NCI-H524 treated with DMSO at 0.1 percent for 48 hours (cell line): Measurements from ENCODE around the gene FOXP3.
"Not testable (repeated sequence)": the region's sequence is repeated elsewhere in the genome, so short reads cannot be mapped to it uniquely, and the experiment has no call there.

Experiments
- DNase-seq: peaks from one replicate; lab custom pipeline; 2025; lab: John Stamatoyannopoulos, UW

The FOXP3 gene

GRCh38 chrX:49264460-49264859 is at the start of gene FOXP3:
TSS of gene FOXP3 (minus strand) at chrX:49264710. CDS start at chrX:49258505, 6,205 bp downstream.
- no peak for DNase-seq

DNA sequence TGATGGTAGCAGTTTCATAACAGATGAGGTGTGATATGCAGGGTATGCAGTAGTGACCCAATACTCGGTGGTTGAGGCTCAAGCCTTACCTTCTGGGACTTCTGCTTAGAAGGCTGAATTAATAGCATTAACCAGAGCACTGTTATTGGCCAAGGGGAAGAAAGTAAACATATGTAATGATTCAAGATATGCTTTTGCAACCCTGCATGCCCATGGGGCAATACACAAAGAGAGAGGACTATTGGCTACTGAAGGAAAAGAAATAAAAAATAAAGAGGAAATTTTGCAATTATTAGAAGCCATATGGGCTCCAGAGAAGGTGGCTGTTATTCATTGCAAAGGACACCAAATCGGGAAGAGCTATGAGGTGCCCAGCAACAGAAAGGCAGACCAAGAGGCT is 47.7 kb upstream of the FOXP3 start:
- DNase-seq: no peak

- DNase-seq: no peak
These were observed 45.9 kb upstream of the FOXP3 start for GRCh38 chrX:49310371-49310770.

GRCh38 chrX:49309401-49309981 is 45.0 kb upstream of the FOXP3 start:
- DNase-seq: no peak

GRCh38 chrX:49308604-49309269 is 44.2 kb upstream of the FOXP3 start:
- DNase-seq: no peak

GRCh38 chrX:49307775-49308174 is 43.3 kb upstream of the FOXP3 start:
- not testable (repeated sequence) for DNase-seq

DNA sequence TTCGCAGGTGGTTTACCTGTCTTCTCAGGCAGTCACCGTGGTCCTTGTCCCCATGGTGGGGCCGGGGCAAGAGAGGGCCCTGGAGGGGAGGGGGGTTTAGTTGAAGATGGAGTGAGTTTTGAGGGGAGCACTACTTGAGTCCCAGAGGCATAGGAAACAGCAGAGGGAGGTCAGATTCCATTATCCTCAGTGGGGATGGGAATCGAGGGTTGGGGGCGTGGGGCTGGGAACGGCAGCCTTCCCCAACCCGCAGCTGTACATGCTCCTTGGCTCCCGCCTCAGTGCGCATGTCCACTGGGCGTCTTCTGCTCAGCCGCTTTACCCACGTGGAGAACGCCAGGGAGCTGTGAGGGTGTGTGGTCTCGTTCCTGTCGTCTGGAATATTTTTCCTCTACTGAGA is 38.8 kb upstream of the FOXP3 start, which contains the start of gene GAGE10:
GAGE10 (plus strand) TSS at position 301 of the 400 bp plus-strand sequence. CDS start 1,214 bp downstream, outside the sequence.
- no peak for DNase-seq

DNA sequence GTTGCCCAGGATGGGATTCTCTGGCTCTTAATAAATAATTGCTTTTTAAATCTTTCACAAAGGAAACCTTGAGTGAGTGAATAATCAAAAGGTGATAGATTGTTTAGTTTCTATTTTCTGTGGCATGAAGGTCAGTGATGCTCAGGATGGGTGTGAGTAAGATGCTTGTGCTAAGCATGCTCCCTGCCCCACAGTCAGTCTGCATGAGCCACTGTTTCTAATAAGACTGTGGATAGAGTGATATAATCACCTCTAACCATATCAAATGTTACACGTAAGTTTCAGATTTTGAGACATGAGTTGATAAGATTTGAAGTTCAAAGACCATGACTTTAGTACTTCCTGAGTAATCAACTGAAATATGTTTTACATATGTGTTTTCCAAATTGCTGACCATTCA is 36.2 kb upstream of the FOXP3 start:
- no peak for DNase-seq

DNA sequence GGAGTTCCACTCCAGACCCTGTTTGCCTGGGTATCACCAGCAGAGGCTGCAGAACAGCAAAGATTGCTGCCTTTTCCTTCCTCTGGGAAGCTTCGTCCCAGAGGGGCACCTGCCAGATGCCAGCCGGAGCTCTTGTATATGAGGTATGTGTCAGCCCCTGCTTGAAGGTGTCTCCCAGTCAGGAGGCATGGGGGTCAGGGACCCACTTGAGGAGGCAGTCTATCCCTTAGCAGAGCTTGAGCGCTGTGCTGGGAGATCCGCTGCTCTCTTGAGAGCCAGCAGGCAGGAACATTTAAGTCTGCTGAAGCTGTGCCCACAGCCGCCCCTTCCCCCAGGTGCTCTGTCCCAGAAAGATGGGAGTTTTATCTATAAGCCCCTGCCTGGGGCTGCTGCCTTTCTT is 34.8 kb upstream of the FOXP3 start:
- not testable (repeated sequence) for DNase-seq

- DNase-seq: no peak
These were observed 28.2 kb upstream of the FOXP3 start for GRCh38 chrX:49292400-49293362.

DNA sequence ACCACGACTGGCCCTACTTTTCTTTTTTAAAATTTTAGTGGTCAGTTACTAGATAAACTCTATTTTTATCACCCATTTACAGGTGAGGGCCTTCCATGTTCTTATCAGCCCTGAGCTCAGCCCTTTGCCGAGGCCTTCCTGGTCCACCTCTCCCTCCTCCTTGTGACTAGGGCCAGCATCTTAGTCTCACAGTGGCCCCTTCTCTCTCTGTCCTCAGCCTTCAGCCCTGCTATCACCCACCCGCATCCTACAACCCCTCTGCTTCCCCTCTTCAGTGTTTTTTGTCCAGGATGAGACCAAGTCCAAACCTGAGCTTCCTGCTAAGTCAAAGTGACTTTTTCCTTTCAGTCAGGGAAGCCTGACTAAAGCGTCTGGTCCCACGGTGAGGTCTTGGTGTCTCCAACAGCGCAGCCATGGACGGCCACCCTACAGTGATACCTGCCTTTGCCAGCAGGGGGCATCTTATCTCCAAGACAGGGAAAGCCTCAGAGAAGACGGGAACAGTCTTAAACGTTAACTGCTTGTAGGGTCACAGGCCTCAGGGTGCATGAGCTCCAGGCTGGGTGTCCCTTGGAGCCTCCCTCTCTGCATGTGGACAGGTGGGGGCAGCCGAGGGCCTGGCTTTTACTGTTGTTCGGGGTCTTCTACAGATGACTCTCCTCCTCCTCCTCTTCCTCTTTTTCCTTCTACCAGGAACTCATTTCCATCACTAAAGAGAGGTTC is 27.3 kb upstream of the FOXP3 start:
- peak; percentile 11 for DNase-seq

DNA sequence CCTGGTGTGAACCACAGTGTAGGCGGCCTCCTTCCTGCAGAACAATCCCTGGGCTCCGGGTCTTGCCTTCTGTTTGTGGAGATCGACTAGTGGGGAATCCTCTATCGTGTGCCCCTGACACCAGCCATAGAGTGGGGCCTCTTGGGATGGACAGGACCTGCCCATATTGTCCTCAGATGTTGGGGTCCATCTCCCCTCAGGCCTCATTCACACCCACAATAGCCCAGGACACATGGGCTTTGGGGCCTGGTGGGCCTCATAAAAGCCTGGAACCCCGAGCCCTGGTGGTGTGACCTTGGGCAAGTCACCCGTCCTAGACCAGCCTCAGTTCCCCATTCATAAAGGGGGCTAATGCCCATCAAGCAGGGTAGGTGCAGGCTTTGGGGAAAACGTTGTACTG is 25.7 kb upstream of the FOXP3 start:
- DNase-seq: no peak

DNA sequence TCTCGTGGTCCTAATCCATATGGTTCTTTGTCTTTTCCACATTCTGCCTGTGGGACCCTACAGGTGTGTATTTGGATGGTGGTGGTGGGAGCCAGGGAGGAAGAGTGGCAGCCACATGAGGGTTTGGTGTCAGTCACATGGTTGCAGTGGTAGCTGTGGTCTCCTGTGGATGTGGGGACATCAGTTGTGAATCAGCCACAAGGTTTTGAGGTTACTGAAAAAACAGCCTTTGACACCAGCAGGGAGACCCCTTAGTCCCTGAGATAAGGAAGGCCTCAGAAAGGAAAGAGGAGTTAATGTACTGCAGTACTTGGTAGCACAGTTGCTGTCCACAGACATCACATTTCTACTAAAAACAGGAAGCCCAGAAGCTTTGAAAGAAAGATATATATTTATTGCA is 23.2 kb upstream of the FOXP3 start:
- DNase-seq: no peak

DNA sequence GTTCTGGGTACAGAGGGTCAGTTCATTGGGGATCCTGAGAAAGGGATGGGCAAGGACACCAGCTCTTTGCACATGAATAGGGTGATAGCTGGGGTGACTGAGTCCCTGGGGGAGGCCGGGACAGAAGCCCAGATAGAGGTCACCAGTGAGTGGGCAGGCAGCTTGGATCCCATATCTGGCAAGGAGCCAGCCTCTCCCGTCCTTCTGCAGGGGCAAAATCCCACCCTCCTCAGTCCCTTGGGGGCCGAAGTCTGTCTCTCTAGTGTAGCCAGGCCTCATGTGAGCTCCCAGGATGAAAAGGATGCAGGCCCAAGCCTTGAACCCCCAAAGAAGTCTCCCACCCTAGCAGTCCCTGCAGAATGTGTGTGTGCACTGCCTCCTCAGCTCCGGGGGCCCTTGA is 22.1 kb upstream of the FOXP3 start:
- no peak for DNase-seq

- no peak for DNase-seq
These were observed 21.6 kb upstream of the FOXP3 start for GRCh38 chrX:49286136-49286535.

- DNase-seq: no peak
These were observed 19.7 kb upstream of the FOXP3 start for GRCh38 chrX:49284212-49284611.

DNA sequence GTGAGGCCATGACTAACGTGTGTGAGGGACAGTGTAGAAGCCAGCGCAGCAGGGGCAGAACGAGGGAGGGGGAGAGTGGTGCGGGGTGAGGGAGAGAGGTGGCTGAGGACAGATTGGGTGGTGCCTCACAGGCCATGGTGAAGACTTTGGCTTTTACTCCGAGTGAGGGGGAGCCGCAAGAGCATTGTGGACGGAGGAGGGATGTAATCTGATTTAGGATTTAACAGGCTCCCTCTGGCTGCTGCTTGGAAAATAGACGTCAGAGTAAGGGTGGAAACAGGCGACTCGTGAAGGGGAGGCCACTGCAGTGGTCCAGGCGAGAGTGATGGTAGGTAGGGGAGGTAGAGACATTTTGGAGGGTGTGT is 18.1 kb upstream of the FOXP3 start:
- peak; percentile 14 for DNase-seq

- DNase-seq: no peak
These were observed 13.6 kb upstream of the FOXP3 start for GRCh38 chrX:49278081-49278480.

GRCh38 chrX:49277535-49277830 is 13.0 kb upstream of the FOXP3 start:
- DNase-seq: no peak

- no peak for DNase-seq
These were observed 12.4 kb upstream of the FOXP3 start for GRCh38 chrX:49276671-49277534.

DNA sequence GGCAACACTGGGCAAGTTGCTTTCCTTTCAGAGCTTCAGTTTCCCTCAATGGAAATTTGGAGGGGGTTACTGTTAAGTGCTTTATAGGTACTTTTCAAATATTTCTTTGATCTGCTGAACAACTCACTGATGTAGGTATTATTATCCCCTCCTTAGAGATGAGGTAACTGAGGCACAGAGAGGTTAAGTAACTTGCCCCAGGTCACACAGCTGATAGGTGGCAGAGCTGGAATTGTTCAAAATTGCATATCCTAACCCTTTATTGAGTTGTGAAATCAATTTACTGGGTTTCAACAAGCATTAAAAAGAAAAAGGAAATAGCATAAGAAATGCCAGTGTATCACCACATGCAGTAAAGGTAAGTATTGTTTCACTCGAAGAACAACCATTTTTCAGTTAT is 11.7 kb upstream of the FOXP3 start:
- DNase-seq: no peak
